Adrenal gland (tissue), 19 donors: ENCODE results near the gene STAM. TPM values are rescaled to one million over a fixed set of nuclear protein-coding genes. Genes with fewer than 3 reads are reported as not detected.

Experiments used
- DNase-seq, 7 donors: peaks; one replicate each; pipeline ENCODE4 v3.0.0-alpha.2; 2019 to 2020
- H3K27ac ChIP-seq, 5 donors: fragments of 200-600 bp; sonication (generic) in 4 of 5; 1 replicate in 3 of 5; 2 replicates in 2 of 5; pipeline versions ENCODE4 v1.5.1 to v1.8.0; 2016 to 2020; ENCODE audit warnings: mild to moderate bottlenecking in 1 of 5
- H3K27me3 ChIP-seq: fragments of 200-600 bp; 2 replicates; pipeline ENCODE4 v1.8.0; 2021
- H3K36me3 ChIP-seq, 2 donors: fragments of 200-600 bp; replicated peaks in 1 of 2; 1 replicate in 1 of 2; 2 replicates in 1 of 2; pipeline versions ENCODE4 v1.5.1 to v1.8.0; 2018 to 2022
- H3K4me1 ChIP-seq, 2 donors: fragments of 200-600 bp; replicated peaks in 1 of 2; 1 replicate in 1 of 2; 2 replicates in 1 of 2; pipeline versions ENCODE4 v1.5.1 to v1.8.0; 2018 to 2021
- H3K4me3 ChIP-seq, 4 donors: fragments of 200-600 bp; sonication (generic) in 3 of 4; one replicate each; pipeline ENCODE4 v1.5.1; 2016 to 2018
- H3K9me3 ChIP-seq, 3 donors: fragments of 200-600 bp; sonication (generic) in 1 of 3; replicated peaks in 1 of 3; 1 replicate in 2 of 3; 2 replicates in 1 of 3; pipeline versions ENCODE4 v1.5.1 to v1.8.0; 2016 to 2021
- POLR2A ChIP-seq, 2 donors: fragments of 450-650 bp; IDR thresholded peaks; one replicate each; pipeline ENCODE4 v1.6.1; 2017; ENCODE audit warnings: antibody characterized with exemption in 2 of 2, mild to moderate bottlenecking in 2 of 2, moderate library complexity in 1 of 2
- WGBS, 4 donors: extraction: QIAGEN DNeasy Blood & Tissue Kit in 2 of 4; methylation state at CpG; one replicate each; pipeline versions ENCODE4 v1.1.5 to v1.1.7; 2013 to 2017; 5-methylcytosine and 5-hydroxymethylcytosine counted together
- intact Hi-C, 2 donors: fragments of 100-400 bp; cut with DNase I; formaldehyde crosslinking; loops; one replicate each; pipeline versions ENCODE4 v1.14.1 to v1.15.0; 2022 to 2023
- long read RNA-seq, 10 donors: library from polyadenylated mRNA in 3 of 10; unstranded in 2 of 10; stranded (forward) in 1 of 10; transcript quantifications; one replicate each; pipeline ENCODE4 v2.0.0 and lab custom pipeline, GENCODE V29; 2021 to 2026
- polyA plus RNA-seq, 3 donors: library from polyadenylated mRNA; stranded (reverse); fragments of 200-250 nt in 2 of 3; fragments of 350-450 nt in 1 of 3; fragmentation: Illumina TruSeq in 1 of 3; extraction: RNeasy Lipid Tissue Mini Kit (QIAGEN cat#74804) in 1 of 3; gene quantifications; one replicate each; pipeline ENCODE4 v1.2.3, GENCODE V29; 2013 to 2014
- total RNA-seq, 9 donors: library from RNA; depleted of rRNA in 4 of 9; stranded (reverse); fragments of >200 nt in 4 of 9; fragments of 120-200 nt in 1 of 9; fragmentation: NEBNext Ultra II Directional in 1 of 9; extraction: Animal tissue kit (Norgen Biotek cat#: 25700) in 1 of 9; gene quantifications; one replicate each; pipeline versions ENCODE4 v1.1.0 to v1.2.4, GENCODE V29; 2013 to 2023
- TF ChIP-seq, protein P1 (sequence below), 6 experiments: fragments of 450-650 bp in 4 of 6; fragments of 200-600 bp in 2 of 6; sonication (generic) in 1 of 6; IDR thresholded peaks; 1 replicate in 5 of 6; 2 replicates in 1 of 6; pipeline versions ENCODE4 v1.5.1 to v1.8.0; 2016 to 2021; ENCODE audit warnings: antibody characterized with exemption in 6 of 6, mild to moderate bottlenecking in 2 of 6, moderate library complexity in 1 of 6
- donor health status: healthy with polysubstance abuse.
- donor health status: Bipolar disorder and iron deficiency.
- donor health status: DM: yes; HTN: yes; CAD: no.
- donor health status: DM: no; HTN: no; CAD: no.
- donor health status: DM: no; HTN: no; CAD: no.
- donor health status: DM: yes; HTN: yes; CAD: no.

The STAM gene
- total RNA-seq (10 to 100 TPM; 22.4 to 37.0 (median 27.7) TPM), polyA plus RNA-seq (10 to 100 TPM; 10.3 to 58.4 (median 13.3) TPM)
- long read RNA-seq, donor 1, partial matches to known transcripts, result 6 of 7 reads
- long read RNA-seq, donor 1, other reads (novel, unspliced or antisense), result 0 of 7 reads
- long read RNA-seq, donor 2, partial matches to known transcripts, result 0 of 2 reads
- long read RNA-seq, donor 2, other reads (novel, unspliced or antisense), result 0 of 2 reads
- long read RNA-seq, donor 3, partial matches to known transcripts, result 5 of 6 reads
- long read RNA-seq, donor 3, other reads (novel, unspliced or antisense), result 0 of 6 reads
- long read RNA-seq, donor 4, transcript STAM-202 (14 exons, 2,972 nt), result major isoform, 9 of 14 reads
- long read RNA-seq, donor 4, partial matches to known transcripts, result 2 of 14 reads
- long read RNA-seq, donor 4, other reads (novel, unspliced or antisense), result 3 of 14 reads
- long read RNA-seq, donor 5, transcript STAM-202 (14 exons, 2,972 nt), result major isoform, 45 of 56 reads
- long read RNA-seq, donor 5, partial matches to known transcripts, result 1 of 56 reads
- long read RNA-seq, donor 5, other reads (novel, unspliced or antisense), result 10 of 56 reads
- long read RNA-seq, donor 6, transcript STAM-202 (14 exons, 2,972 nt), result major isoform, 6 of 15 reads
- long read RNA-seq, donor 6, partial matches to known transcripts, result 7 of 15 reads
- long read RNA-seq, donor 6, other reads (novel, unspliced or antisense), result 2 of 15 reads
- long read RNA-seq, donor 7, partial matches to known transcripts, result 0 of 2 reads
- long read RNA-seq, donor 7, other reads (novel, unspliced or antisense), result 0 of 2 reads
- long read RNA-seq, donor 8, transcript STAM-202 (14 exons, 2,972 nt), result major isoform, 11 of 17 reads
- long read RNA-seq, donor 8, partial matches to known transcripts, result 6 of 17 reads
- long read RNA-seq, donor 8, other reads (novel, unspliced or antisense), result 0 of 17 reads
- long read RNA-seq, donor 9, partial matches to known transcripts, result 0 of 1 reads
- long read RNA-seq, donor 9, other reads (novel, unspliced or antisense), result 0 of 1 reads
- long read RNA-seq, donor 10, partial matches to known transcripts, result 0 of 3 reads
- long read RNA-seq, donor 10, other reads (novel, unspliced or antisense), result 0 of 3 reads

DNA sequence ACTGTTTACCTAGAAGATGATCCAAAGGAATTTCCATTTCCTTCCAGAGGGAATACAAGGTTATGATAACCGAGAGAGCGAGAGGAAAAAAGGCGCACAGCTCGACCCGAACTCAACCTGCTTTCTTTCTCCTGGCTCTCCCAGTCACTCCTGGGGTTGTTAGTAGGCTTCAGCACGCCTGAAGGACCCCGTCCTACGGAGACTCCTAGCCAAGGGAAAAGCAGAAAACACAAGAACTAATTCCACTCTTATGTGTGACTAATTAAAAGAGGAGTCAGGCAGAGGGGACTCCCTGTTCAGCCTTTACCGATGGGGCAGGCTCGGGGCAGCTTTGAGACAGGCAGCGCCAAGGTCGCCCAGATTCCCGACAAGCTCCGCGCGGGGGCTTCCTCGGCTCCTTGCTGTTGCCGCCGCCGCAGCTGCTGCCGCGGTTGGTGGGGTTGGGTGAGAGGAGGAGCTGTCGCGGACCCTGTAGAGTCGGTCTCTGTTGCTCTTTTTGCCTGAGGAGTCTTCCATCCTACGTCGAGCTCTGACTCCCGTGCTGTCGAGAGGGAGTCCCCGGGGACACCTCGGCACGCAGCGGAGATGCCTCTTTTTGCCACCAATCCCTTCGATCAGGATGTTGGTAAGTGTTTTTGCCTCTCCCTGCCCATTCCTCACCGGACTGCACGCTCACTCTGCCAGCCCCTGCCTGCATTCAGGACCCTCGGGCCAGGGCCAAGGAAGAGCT lies at the start of gene STAM:
STAM (plus strand) TSS at position 397 of the 730 bp plus-strand sequence; CDS start at position 586, 189 bp downstream.
- Histone ChIP-seq H3K4me3 (peak within 1 kb of the TSS; percentile 30 to 83 (median 72)), H3K9me3 (no peaks in the 10 kb centered on the region), H3K4me1 (peaks cover 7 to 45% of the 10 kb centered on the region in 2 donors), H3K36me3 (no peaks in the 10 kb centered on the region), H3K27me3 (no peaks in the 10 kb centered on the region), H3K27ac (peak within 1 kb of the TSS; percentile 94 to 99 (median 97))
- TF ChIP-seq, protein P1, sequence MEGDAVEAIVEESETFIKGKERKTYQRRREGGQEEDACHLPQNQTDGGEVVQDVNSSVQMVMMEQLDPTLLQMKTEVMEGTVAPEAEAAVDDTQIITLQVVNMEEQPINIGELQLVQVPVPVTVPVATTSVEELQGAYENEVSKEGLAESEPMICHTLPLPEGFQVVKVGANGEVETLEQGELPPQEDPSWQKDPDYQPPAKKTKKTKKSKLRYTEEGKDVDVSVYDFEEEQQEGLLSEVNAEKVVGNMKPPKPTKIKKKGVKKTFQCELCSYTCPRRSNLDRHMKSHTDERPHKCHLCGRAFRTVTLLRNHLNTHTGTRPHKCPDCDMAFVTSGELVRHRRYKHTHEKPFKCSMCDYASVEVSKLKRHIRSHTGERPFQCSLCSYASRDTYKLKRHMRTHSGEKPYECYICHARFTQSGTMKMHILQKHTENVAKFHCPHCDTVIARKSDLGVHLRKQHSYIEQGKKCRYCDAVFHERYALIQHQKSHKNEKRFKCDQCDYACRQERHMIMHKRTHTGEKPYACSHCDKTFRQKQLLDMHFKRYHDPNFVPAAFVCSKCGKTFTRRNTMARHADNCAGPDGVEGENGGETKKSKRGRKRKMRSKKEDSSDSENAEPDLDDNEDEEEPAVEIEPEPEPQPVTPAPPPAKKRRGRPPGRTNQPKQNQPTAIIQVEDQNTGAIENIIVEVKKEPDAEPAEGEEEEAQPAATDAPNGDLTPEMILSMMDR (IDR thresholded peaks at IDR 0.05), result no peak
- peak in 1 of 2 donors; percentile 80 for TF ChIP-seq POLR2A (IDR thresholded peaks at IDR 0.05)
- peak; percentile 89 to 94 (median 91) for DNase-seq
- WGBS, 4 donors, result 0% methylated on average over 20 to 37 of the region's 37 CpGs
- intact Hi-C loops, result no loop called here

DNA sequence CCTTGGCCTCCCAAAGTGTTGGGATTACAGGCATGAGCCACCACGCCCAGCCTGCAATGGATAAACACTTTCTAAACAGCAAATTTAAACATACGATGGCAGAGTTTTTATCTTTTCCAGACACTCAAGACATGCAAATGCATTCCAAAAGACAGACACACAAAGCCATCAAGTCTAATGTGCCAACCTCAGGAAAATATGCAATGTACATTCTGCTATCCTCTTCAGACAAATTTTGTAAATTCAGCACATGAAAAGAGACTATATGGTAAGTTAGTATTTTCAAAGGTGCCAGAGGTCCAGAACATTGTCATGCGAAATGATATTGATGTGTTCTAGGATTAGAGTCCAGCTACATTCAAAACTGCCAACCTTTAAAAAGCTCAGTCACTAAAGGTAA lies 46.6 kb upstream of the STAM start:
- H3K27ac ChIP-seq, result no peak overlapping the region
- no peak for TF ChIP-seq POLR2A (IDR thresholded peaks at IDR 0.05)
- TF ChIP-seq, protein P1 (IDR thresholded peaks at IDR 0.05), result no peak
- H3K36me3 ChIP-seq, result no peaks in the 10 kb centered on the region
- intact Hi-C loops, result no loop called here
- no peaks in the 10 kb centered on the region for H3K27me3 ChIP-seq
- 87 to 96% (median 90%) methylated on average over 3 of the region's 3 CpGs for WGBS, 4 donors
- no peaks in the 10 kb centered on the region for H3K4me1 ChIP-seq
- no peak for DNase-seq
- no peaks in the 10 kb centered on the region for H3K9me3 ChIP-seq
- H3K4me3 ChIP-seq, result no peak overlapping the region

DNA sequence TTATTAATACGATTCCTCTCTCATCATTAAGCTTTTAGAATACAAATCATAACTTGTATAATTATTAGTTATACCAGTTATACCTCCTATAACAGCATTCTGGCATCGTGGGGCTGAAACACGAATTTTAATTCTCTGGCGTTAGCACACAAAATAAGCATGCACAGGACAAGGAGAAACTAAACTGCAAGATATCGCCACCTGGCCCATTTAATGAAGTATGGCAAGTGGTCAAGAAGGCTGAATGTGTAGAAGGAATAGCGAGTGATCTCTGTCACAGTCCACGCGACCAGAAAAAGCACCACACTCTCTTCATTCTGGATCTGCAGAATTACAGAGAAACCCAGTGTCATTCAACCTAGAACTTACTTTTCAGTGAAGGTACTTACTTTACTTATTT lies 44.9 kb upstream of the STAM start:
- no peak for DNase-seq
- H3K4me3 ChIP-seq, result no peak overlapping the region
- no peak for TF ChIP-seq POLR2A (IDR thresholded peaks at IDR 0.05)
- TF ChIP-seq, protein P1 (IDR thresholded peaks at IDR 0.05), result peak in 5 of 6 experiments; percentile 2 to 21 (median 15)
- H3K9me3 ChIP-seq, result no peaks in the 10 kb centered on the region
- no peaks in the 10 kb centered on the region for H3K27me3 ChIP-seq
- intact Hi-C loops, result no loop called here
- no peak overlapping the region for H3K27ac ChIP-seq
- H3K36me3 ChIP-seq, result no peaks in the 10 kb centered on the region
- 45 to 54% (median 53%) methylated on average over 8 of the region's 8 CpGs for WGBS, 4 donors
- H3K4me1 ChIP-seq, result no peaks in the 10 kb centered on the region
